HepG2 (cell line): Measurements from ENCODE around the gene HDAC4.

Experiments
- CC2D1A ChIP-seq: sonication (generic); formaldehyde crosslinking; IDR thresholded peaks from 2 replicates; pipeline ENCODE4 v1.8.1; 2023; ENCODE audit warnings: mild to moderate bottlenecking, missing genetic modification reagents
- CHD4 ChIP-seq: fragments of 200-600 bp; sonication (generic); IDR thresholded peaks from 2 replicates; pipeline ENCODE4 v1.7.0; 2017; ENCODE audit warnings: mild to moderate bottlenecking, low read length, borderline replicate concordance
- MYC ChIP-seq: sonication (generic); formaldehyde crosslinking; IDR thresholded peaks from 2 replicates; pipeline ENCODE4 v1.9.0; 2021; ENCODE audit warnings: missing genetic modification reagents, borderline replicate concordance
- RAD51 ChIP-seq: fragments of 450-650 bp; IDR thresholded peaks from 2 replicates; pipeline ENCODE4 v1.6.1; 2016; ENCODE audit warnings: borderline replicate concordance
- ZSCAN29 ChIP-seq: sonication (generic); formaldehyde crosslinking; conservative IDR thresholded peaks from 2 replicates; pipeline ENCODE4 v1.4.0; 2020; ENCODE audit warnings: mild to moderate bottlenecking, missing genetic modification reagents
- TF ChIP-seq, protein P1 (sequence below): IDR thresholded peaks from 2 replicates; pipeline ENCODE4 v1.6.1; 2012; ENCODE audit warnings: low read length, improper control_type of control experiment

DNA sequence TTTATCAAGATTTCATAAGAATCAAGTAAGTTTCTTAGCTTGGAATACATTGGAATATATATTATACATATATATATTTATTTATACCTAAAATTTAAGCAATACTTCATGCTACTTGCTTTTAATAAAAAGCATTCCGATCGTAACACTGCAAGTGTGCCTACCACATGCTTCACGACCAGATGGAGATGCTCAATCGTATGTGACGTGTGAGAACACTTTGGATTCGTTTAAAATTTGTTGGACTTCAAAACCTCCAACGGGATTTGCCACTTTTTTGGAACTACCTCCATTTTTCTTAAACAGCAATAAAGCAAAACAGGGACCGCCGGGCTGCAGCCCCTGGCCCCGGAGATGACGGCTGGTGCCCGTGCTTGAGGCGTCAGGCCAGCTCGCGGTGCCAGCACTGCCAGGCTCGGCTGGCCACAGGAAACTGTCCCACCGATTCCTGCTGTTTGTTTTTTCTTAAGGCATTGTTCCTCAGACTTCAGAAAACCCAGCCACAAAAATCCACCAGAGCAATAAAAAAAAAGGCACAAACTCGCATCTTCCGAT, 348.9 kb downstream of the HDAC4 start:
- no peak for TF ChIP-seq ZSCAN29 (CRISPR knock-in tag)
- no peak for TF ChIP-seq RAD51
- TF ChIP-seq, protein P1, sequence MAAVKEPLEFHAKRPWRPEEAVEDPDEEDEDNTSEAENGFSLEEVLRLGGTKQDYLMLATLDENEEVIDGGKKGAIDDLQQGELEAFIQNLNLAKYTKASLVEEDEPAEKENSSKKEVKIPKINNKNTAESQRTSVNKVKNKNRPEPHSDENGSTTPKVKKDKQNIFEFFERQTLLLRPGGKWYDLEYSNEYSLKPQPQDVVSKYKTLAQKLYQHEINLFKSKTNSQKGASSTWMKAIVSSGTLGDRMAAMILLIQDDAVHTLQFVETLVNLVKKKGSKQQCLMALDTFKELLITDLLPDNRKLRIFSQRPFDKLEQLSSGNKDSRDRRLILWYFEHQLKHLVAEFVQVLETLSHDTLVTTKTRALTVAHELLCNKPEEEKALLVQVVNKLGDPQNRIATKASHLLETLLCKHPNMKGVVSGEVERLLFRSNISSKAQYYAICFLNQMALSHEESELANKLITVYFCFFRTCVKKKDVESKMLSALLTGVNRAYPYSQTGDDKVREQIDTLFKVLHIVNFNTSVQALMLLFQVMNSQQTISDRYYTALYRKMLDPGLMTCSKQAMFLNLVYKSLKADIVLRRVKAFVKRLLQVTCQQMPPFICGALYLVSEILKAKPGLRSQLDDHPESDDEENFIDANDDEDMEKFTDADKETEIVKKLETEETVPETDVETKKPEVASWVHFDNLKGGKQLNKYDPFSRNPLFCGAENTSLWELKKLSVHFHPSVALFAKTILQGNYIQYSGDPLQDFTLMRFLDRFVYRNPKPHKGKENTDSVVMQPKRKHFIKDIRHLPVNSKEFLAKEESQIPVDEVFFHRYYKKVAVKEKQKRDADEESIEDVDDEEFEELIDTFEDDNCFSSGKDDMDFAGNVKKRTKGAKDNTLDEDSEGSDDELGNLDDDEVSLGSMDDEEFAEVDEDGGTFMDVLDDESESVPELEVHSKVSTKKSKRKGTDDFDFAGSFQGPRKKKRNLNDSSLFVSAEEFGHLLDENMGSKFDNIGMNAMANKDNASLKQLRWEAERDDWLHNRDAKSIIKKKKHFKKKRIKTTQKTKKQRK = no peak
- TF ChIP-seq CHD4 = no peak
- no peak for TF ChIP-seq MYC (CRISPR knock-in tag)
- no peak for TF ChIP-seq CC2D1A (CRISPR knock-in tag)
